AG04450 (cell line): ENCODE data around the gene ATP1A4. TPM values are rescaled to one million over a fixed set of nuclear protein-coding genes. Genes with fewer than 3 reads are reported as not detected.

Experiments
- CTCF ChIA-PET: fragments of 300-600, 350-600 bp; formaldehyde crosslinking; extraction: SDS; loops from one replicate; lab custom pipeline; 2022; ENCODE audit warnings: antibody characterized with exemption, inconsistent platforms; lab: Charles Lee
- POLR2A ChIA-PET: fragments of 350-600 bp; formaldehyde crosslinking; extraction: SDS; loops from one replicate; lab custom pipeline; 2021; ENCODE audit warnings: antibody characterized with exemption, inconsistent platforms; lab: Yijun Ruan, JAX
- DNase-seq: peaks from one replicate; pipeline ENCODE4 v3.0.0-alpha.2; 2011; ENCODE audit warnings: low read depth, low spot score
- H3K27ac ChIP-seq: one replicate; pipeline ENCODE4 v1.5.1; 2012; ENCODE audit warnings: low read depth, low read length, control low read depth
- H3K27me3 ChIP-seq: one replicate; pipeline ENCODE4 v1.6.0; 2012; ENCODE audit warnings: low read length; ENCODE audit not compliant: control insufficient read depth, insufficient read depth
- H3K4me3 ChIP-seq: 2 replicates; pipeline ENCODE4 v1.5.1; 2011; ENCODE audit warnings: mild to moderate bottlenecking, low read depth, low read length, control low read depth
- H3K9me3 ChIP-seq: 2 replicates; pipeline ENCODE4 v1.5.1; 2012; ENCODE audit warnings: low read length; ENCODE audit not compliant: control insufficient read depth, insufficient read depth
- polyA plus RNA-seq: library from polyadenylated mRNA; depleted of rRNA; stranded (reverse); fragments of >200 nt; gene quantifications from 2 replicates; pipeline ENCODE4 v1.2.3, GENCODE V29; 2011
- TF ChIP-seq, protein P1 (sequence below): IDR thresholded peaks from 2 replicates; pipeline ENCODE4 v1.5.1; 2011; ENCODE audit warnings: low read depth, low read length, control low read depth, inconsistent platforms

Gene ATP1A4
- polyA plus RNA-seq, 1 experiment: not detected

DNA sequence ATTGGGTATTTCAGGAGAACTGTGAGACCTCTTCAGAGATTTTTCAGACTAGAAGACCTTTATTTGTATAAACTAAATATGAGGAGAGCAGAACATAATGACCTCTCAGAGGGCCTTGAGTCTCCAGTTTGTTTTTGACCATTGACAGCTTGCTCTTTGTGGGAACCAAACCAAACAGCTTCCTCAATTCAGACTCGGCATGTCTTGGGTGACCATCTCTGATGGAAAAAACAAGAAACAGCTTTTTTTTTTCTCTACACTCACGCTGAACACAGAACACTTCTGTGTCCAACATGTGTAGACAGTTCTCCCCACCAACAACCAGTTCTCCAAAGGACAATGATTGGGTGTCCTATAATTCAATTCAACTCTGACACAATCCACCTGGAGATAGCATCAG, 11.5 kb downstream of the ATP1A4 start:
- TF ChIP-seq, protein P1, sequence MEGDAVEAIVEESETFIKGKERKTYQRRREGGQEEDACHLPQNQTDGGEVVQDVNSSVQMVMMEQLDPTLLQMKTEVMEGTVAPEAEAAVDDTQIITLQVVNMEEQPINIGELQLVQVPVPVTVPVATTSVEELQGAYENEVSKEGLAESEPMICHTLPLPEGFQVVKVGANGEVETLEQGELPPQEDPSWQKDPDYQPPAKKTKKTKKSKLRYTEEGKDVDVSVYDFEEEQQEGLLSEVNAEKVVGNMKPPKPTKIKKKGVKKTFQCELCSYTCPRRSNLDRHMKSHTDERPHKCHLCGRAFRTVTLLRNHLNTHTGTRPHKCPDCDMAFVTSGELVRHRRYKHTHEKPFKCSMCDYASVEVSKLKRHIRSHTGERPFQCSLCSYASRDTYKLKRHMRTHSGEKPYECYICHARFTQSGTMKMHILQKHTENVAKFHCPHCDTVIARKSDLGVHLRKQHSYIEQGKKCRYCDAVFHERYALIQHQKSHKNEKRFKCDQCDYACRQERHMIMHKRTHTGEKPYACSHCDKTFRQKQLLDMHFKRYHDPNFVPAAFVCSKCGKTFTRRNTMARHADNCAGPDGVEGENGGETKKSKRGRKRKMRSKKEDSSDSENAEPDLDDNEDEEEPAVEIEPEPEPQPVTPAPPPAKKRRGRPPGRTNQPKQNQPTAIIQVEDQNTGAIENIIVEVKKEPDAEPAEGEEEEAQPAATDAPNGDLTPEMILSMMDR: no peak
- Histone ChIP-seq H3K27me3 (peaks cover 12% of the 10 kb centered on the region), H3K27ac (no peak overlapping the region), H3K9me3 (no peaks in the 10 kb centered on the region), H3K4me3 (no peak overlapping the region)
- CTCF ChIA-PET: interaction anchor here (0.7 to 3.3 kb wide), 7 partner anchors 27 to 89 kb away, joined by 3 to 22 read pairs (median 4); no protein-coding TSS in a partner anchor
- no peak for DNase-seq
- POLR2A ChIA-PET: no interaction called here

DNA sequence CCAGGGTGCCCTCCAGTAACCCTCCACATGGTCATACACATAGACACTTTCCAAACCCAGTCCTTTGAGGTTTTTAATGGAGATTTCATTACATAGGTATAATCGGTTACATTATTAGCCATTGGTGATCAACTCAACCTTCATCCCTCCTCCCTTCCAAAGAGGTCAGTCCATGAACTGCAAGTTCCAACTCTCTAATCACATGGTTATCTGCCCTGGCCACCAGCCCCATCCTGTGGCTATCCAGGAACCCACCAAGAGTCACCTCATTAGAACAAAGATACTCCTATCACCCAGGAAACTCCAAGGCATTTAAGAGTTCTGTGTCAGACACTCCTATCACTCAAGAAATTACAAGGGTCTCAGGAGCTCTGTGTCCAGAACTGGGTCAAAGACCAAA, 12.2 kb downstream of the ATP1A4 start:
- POLR2A ChIA-PET: no interaction called here
- TF ChIP-seq, protein P1: 0 out of 2 replicates have a peak, but pooled peaks have one; percentile 3
- no peaks in the 10 kb centered on the region for H3K9me3 ChIP-seq
- CTCF ChIA-PET: interaction anchor here (3.3 kb wide), 1 partner anchor 56 kb away, joined by 22 read pairs; no protein-coding TSS in a partner anchor
- no peak for DNase-seq
- no peak overlapping the region for H3K4me3 ChIP-seq
- H3K27ac ChIP-seq: no peak overlapping the region
- H3K27me3 ChIP-seq: peaks cover 12% of the 10 kb centered on the region

DNA sequence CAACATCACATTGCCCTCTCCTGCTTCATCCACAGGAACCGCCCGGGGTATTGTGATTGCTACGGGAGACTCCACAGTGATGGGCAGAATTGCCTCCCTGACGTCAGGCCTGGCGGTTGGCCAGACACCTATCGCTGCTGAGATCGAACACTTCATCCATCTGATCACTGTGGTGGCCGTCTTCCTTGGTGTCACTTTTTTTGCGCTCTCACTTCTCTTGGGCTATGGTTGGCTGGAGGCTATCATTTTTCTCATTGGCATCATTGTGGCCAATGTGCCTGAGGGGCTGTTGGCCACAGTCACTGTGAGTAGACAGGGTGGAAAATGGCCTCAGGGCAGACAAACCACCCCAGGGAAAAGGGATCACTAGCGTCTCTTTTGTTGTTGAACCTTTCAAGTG, 12.7 kb downstream of the ATP1A4 start:
- TF ChIP-seq, protein P1: no peak
- H3K27me3 ChIP-seq: peaks cover 12% of the 10 kb centered on the region
- no peak overlapping the region for H3K4me3 ChIP-seq
- H3K9me3 ChIP-seq: no peaks in the 10 kb centered on the region
- POLR2A ChIA-PET: no interaction called here
- no peak for DNase-seq
- no peak overlapping the region for H3K27ac ChIP-seq
- CTCF ChIA-PET: interaction anchor here (0.9 to 2.2 kb wide), 2 partner anchors 29 to 128 kb away, joined by 3 to 8 read pairs; no protein-coding TSS in a partner anchor

DNA sequence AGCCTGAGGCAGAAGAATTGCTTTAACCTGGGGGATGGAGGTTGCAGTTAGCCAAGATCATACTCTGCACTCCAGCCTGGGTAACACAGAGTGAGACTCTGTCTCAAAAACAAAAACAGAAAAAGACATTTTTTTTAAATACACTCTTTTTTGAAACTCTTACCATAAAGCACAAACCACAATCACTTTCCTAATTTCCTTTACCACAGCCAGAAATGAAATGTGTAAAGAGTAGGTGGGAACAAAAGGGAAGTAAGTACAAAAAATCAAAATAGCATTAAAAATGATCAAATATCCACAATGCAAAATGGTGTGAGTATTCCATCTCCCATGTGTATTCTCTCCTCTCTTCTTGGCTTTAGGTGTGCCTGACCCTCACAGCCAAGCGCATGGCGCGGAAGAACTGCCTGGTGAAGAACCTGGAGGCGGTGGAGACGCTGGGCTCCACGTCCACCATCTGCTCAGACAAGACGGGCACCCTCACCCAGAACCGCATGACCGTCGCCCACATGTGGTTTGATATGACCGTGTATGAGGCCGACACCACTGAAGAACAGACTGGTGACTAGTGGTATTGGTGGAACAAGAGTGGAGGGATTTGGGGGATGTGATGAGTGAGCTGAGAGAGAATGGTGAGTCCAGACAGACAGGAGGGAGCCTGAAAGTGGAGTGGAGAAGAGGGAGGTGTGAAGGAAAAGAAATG, 14.9 kb downstream of the ATP1A4 start:
- Histone ChIP-seq H3K27ac (no peak overlapping the region), H3K4me3 (no peak overlapping the region), H3K27me3 (peaks cover 13% of the 10 kb centered on the region), H3K9me3 (no peaks in the 10 kb centered on the region)
- TF ChIP-seq, protein P1: no peak
- ChIA-PET CTCF (interaction anchor here (0.8 to 2.2 kb wide), 2 partner anchors 27 kb away, joined by 6 to 8 read pairs; no protein-coding TSS in a partner anchor), POLR2A (no interaction called here)
- no peak for DNase-seq

DNA sequence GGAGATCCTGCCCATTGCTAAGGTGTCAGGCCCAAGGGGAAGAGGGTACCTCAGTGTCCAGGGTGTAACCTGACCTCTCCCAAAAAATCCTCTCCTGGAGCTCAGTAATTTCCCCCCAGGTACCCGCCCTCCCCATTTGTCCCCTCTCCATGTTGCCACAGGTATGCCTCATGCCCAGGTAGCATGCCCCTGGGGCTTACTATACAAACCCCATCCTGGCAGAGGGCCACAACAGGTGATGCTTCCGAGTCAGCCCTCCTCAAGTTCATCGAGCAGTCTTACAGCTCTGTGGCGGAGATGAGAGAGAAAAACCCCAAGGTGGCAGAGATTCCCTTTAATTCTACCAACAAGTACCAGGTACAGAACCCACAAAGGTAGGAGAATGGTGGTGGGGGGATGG, 15.7 kb downstream of the ATP1A4 start:
- POLR2A ChIA-PET: no interaction called here
- no peak overlapping the region for H3K27ac ChIP-seq
- CTCF ChIA-PET: interaction anchor here (0.8 kb wide), 1 partner anchor 26 kb away, joined by 6 read pairs; no protein-coding TSS in a partner anchor

More for the DNA sequence above, 15.7 kb downstream of the ATP1A4 start:
- no peak overlapping the region for H3K4me3 ChIP-seq
- TF ChIP-seq, protein P1: no peak
- H3K9me3 ChIP-seq: no peaks in the 10 kb centered on the region
- H3K27me3 ChIP-seq: peaks cover 17% of the 10 kb centered on the region
- DNase-seq: no peak
